Prostate gland (tissue), 2 donors: ENCODE measurements around the gene RNF14.

Source experiments
- CTCF ChIP-seq, 4 experiments: fragments of 200-600 bp in 2 of 4; fragments of 450-650 bp in 2 of 4; sonication (generic) in 2 of 4; IDR thresholded peaks; 1 replicate in 3 of 4; 2 replicates in 1 of 4; pipeline ENCODE4 v1.5.1; 2016 to 2019; ENCODE audit warnings: antibody characterized with exemption in 4 of 4, mild to moderate bottlenecking in 2 of 4, moderate library complexity in 2 of 4
- POLR2A ChIP-seq: fragments of 450-650 bp; IDR thresholded peaks from one replicate; pipeline ENCODE4 v1.6.1; 2016; ENCODE audit warnings: antibody characterized with exemption, mild to moderate bottlenecking

- TF ChIP-seq CTCF (IDR thresholded peaks at IDR 0.05), result no peak
- TF ChIP-seq POLR2A, result no peak
Observed at GRCh38 chr5:142015781-142016533, 47.1 kb downstream of the RNF14 start.
